ENCODE data around the gene ASPN. TPM values are rescaled to one million over a fixed set of nuclear protein-coding genes. Genes with fewer than 3 reads are reported as not detected.
"Not testable (repeated sequence)": the region's sequence is repeated elsewhere in the genome, so short reads cannot be mapped to it uniquely, and the experiment has no call there.

The ASPN gene
- polyA plus RNA-seq, 1 donor, result 282 TPM

- no peak for DNase-seq (ENCODE audit: low read depth)
Observed at GRCh38 chr9:92422611-92423338, 59.5 kb downstream of the ASPN start.

- no peak for DNase-seq (ENCODE audit: low read depth)
Observed at GRCh38 chr9:92414566-92414965, 67.7 kb downstream of the ASPN start.

- not testable (repeated sequence) for DNase-seq (ENCODE audit: low read depth)
Observed at GRCh38 chr9:92411157-92411556, 71.1 kb downstream of the ASPN start.

GRCh38 chr9:92408747-92409478 is 73.4 kb downstream of the ASPN start:
- no peak for DNase-seq (ENCODE audit: low read depth)

GRCh38 chr9:92407818-92408217 is 74.5 kb downstream of the ASPN start:
- no peak for DNase-seq (ENCODE audit: low read depth)

- no peak for DNase-seq (ENCODE audit: low read depth)
Observed at GRCh38 chr9:92406477-92406876, 75.8 kb downstream of the ASPN start.

Other genes with a start within 250 kb of the ASPN start
- 62.7 TPM for gene IARS1, start 188.8 kb downstream of the ASPN start, polyA plus RNA-seq (ENCODE audit: insufficient read length)
- gene NOL8, start 157.2 kb downstream of the ASPN start, polyA plus RNA-seq (ENCODE audit: insufficient read length), result 27.2 TPM
- 3.9 TPM for gene CENPP, start 156.6 kb downstream of the ASPN start, polyA plus RNA-seq (ENCODE audit: insufficient read length)
- 374 TPM for gene OGN, start 77.9 kb downstream of the ASPN start, polyA plus RNA-seq (ENCODE audit: insufficient read length)
- gene OMD, start 58.0 kb downstream of the ASPN start, polyA plus RNA-seq (ENCODE audit: insufficient read length), result 3.5 TPM
- gene ECM2, start 53.5 kb upstream of the ASPN start, polyA plus RNA-seq (ENCODE audit: insufficient read length), result 26.4 TPM
- gene IPPK, start 187.6 kb upstream of the ASPN start, polyA plus RNA-seq (ENCODE audit: insufficient read length), result 7.2 TPM